Measurements from ENCODE around the gene ABTB2.

Gene ABTB2

DNA sequence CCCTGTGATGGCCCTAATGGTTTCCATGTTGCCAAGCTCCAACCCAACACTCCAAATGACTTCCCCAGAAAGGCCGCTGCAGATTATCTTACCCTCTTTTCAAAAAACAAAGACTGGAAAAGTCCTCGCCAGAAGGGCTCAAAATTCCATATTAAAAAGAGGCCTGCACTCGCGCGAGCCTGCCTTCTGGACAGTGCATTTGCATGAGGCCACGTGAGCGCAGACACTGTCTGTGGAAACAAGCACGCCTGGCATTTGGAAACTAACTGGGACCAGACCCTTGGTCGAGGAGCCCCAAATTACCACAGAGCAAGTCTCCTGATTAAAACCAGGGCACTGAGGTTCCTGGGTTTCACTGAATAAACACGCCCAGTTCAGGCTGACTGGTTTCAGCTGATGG, 42.9 kb downstream of the ABTB2 start:
- DNase-seq (ENCODE audit: low spot score), result no peak

DNA sequence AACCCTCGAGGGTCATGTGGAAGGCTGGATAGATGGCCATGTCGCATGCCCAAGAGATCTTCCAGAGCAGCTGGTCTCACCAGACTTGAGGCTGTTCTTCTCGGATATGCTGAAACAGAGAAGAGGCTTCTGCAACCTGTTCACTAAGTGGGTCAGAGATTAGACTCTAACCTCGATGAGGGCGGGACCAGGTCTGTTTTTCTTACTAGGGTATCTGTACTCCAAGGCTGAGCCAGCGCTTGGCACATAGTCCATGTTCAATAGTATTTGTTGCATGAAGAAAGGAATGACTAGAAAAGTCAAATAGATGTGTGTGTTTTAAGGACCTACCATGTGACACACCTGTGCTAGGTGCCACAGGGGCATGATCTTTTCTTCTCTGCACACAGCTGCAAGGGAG, 43.6 kb downstream of the ABTB2 start:
- no peak for DNase-seq (ENCODE audit: low spot score)

DNA sequence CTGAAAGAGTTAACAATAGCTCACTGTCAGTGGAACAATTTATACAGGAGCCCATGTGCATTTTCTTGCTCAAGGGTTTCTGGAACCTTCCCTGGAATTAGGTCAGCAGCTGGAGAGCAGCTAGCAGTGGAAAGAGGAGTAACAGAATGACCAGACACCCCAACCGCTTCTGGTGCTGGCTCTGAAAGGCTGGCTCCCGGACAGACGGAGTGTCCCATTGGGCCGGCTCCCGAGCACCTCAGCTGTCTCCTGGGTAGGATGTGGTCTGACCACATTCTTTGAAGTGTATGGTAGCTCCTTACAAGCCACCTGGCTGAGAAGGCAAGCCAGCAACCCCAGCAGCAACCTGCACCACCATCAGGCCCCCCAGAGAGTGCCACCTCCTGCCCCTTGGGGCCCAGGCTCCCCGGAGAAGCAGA, 44.7 kb downstream of the ABTB2 start:
- DNase-seq (ENCODE audit: low spot score), result no peak

DNA sequence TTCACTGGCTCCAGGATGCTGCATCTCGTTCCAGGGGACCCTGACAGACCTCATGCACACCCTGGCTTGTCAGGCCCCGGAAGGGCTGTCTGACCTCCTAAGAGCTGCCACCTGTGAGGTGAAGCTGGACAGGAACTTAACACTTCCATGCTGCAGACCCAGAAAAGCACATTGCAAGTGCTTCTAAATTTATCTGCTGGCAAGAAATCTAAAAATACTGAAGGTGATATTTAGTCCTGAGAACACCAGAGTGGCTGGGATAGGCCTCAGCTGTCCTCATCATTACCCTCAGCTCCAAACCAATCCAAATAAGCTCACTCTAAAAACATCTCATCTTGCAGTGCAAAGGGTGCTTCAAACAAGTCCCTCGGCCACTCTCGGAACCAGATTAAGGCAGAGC, 46.7 kb downstream of the ABTB2 start:
- no peak for DNase-seq (ENCODE audit: low spot score)

DNA sequence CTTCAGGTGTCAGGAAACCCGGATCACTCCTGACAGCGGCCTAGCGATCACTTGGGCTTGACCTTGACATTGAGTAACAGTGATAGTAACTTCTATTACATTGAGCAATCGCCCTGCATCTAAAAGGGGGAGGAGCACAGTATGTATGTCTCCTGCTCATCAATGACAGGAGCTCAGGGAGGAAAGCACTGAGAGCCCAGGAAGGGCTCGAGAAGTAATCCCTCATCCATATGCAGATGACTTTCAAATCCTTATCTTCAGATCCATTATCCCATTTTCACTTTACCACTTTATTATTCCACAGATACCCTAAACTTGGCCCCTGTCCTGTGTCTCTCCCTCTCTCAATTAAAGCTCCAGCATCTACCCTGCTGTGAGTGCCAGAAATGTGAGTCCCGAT, 47.8 kb downstream of the ABTB2 start:
- no peak for DNase-seq (ENCODE audit: low spot score)

DNA sequence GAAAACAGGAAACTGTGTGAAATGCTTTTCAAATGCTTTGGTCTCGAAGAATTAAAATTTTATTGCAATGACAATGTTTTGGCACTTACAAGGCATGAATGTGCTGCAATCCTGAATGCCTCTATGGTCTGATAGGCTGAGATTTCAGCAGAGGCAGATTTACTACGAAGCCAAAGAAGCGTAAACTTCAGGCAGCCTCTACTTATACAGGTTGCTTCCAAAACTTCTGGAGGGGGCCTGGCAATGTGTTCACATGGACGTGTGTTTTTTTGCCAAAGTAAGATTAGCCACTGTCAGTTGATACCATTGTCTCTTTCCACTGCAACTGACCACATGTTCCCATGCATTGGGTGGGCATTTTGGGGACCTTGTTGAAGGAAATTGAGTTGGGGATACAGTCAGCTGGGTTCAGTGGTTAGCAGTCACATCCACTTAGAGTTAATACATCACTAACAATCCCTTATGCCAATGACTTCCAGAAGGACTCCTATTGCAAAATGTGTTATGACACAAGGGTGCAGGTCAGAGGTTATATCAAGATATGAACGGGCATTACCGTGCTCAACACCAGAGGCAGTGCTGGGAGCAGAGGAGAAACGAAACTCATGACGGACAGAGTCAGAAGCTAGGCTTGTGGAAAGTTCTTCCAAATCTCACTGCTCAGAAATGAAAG, 48.8 kb downstream of the ABTB2 start:
- no peak for DNase-seq (ENCODE audit: low spot score)

DNA sequence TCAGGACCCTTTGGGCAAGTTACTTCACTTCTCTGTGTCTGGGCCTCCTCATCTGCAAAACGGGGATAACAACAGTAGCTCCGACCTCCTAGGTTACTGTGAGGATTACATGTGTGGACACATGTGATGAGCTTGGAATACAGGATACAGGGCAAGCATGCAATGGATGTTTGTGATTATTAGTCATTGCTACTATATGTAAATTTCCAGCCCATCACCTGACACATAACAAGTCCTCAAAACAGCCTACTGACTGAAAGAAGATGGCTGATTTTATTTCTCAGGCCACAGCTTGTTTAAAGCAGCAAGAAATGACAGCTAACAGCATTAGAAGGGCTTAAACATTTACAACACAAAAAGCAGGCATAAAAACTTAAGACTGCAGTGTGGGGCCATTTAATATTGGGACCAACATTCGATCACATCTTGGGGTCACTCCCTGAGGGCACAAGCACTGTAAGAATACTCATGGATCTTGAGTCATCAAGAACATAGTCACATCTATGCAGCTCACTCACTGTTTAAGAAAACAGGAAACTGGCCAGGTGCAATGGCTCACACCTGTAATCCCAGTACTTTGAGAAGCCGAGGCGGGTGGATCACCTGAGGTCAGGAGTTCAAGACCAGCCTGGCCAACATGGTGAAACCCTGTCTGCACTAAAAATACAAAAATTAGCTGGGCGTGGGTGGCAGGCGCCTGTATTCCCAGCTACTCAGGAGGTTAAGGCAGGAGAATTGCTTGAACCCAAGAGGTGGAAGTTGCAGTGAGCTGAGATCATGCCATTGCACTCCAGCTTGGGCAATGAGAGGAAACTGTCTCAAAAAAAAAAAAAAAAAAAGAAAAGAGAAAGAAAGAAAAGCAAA, 49.5 kb downstream of the ABTB2 start:
- DNase-seq (ENCODE audit: low spot score), result no peak

DNA sequence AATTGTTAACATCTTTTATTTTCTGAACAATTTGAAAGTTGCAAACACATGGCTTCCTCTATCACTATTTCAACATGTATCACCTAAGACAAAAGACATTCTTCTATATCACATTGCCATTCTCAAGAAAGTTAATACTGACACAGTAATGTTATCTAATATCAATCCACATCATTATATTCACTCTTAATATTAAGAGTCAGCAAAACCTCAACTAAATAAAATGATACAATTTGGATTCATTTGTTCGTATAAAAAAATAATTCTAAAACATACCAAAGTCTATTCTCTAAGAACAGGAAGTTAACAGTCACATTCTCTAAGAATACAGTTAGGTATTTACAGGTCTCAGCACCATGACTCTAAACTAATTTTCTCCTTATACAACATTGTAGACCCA, 52.0 kb downstream of the ABTB2 start:
- no peak for DNase-seq (ENCODE audit: low spot score)

DNA sequence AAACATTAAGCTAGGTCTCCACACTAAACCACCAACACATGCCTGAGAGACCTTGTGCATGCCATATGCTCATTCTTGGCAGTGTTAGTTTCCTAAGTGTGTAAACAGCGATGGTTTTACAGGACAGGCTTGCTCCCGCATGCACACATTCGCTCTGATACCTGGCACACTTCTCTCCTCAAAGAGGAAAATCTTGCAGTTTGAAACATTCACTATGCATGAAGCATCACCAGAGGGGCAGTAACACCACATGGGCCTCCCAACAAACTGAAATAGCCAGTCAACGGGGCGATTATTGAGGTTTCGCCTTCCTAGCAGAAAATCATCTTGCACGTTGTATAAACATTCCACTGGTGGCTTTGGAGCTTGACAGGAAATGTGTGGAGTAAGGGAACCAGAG, 52.6 kb downstream of the ABTB2 start:
- DNase-seq (ENCODE audit: low spot score), result no peak

DNA sequence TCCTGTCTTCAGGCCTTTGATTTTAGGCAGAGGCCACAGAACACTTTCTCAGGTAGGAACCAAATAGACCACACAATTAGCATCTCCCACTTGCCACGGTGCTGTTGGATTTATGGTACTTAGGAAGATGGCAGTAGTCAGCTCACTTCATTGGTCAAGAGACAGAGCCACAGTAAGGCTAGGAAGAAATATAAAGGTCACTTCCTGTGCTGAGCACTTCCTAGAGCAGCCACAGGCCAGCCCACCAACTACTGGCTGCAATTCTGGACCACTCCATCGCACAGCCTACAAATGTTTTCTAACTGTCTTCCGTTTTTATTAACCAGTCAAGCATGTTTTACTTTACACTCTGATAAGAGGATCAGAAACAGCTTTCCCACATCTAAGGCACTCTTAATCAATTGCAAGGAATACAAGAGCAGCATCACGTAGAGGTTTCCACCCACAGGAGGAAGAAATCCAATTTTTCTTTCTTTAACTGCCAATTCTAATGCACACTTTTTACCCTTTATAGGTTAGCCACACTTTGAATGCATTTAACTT, 54.7 kb downstream of the ABTB2 start:
- no peak for DNase-seq (ENCODE audit: low spot score)

DNA sequence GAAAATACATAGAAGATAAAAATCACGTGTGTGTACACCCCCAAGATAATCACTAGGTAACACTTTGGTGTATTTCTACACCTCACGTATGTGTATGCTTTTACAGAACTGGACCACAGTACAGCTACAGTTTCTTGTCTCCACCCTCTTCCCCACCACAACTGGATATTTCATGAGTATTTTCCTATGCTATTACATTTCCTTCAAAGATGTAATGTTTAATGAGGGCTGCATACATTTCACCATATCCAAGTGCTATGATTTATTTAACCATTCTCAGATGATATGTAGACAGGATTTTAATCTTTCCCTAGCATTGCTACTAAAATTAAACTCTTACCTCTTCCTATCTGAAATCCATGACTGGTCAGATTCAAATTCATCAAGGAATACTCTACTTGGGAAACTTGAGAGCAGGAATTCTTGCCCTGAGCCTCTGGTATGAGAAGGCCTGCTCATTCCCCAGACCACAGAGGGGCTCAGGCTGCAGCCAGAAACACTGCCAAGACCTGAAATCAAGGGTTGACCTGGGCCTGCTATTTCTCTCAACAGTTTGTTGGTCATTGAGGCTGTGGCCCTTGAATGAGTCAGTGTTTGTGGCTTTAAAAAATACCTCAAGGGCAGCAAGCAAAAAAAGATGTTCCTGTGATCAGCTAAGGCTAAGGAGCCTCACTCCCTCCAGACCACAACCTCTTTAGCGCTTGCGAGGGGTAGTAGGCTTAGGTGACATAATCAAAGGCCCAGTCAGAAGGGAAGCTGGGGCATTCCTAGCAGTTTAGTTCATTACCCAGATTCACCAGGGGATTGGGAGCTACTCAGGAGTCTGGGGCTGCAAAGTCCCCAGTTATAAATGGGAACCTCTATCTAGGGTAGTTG, 55.5 kb downstream of the ABTB2 start:
- peak; percentile 16 for DNase-seq (ENCODE audit: low spot score)

DNA sequence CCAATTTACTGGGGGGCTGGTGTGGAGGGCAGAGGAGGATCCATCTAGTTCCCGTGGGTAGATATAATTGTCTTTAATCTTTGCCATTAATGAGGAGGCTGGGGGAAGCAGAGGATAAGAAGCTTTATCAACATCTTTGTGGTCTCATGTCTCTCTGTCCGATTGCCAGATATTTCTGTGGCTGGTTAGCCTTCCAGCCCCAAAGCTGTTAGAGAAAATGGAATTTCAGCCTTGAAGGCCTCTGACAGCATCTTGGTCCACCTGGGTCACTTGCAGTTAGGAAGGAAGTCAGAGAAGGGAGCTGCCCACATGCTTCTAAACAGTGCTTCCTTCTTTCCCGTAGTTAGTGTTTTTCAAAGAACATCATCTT, 56.9 kb downstream of the ABTB2 start:
- DNase-seq (ENCODE audit: low spot score), result no peak

DNA sequence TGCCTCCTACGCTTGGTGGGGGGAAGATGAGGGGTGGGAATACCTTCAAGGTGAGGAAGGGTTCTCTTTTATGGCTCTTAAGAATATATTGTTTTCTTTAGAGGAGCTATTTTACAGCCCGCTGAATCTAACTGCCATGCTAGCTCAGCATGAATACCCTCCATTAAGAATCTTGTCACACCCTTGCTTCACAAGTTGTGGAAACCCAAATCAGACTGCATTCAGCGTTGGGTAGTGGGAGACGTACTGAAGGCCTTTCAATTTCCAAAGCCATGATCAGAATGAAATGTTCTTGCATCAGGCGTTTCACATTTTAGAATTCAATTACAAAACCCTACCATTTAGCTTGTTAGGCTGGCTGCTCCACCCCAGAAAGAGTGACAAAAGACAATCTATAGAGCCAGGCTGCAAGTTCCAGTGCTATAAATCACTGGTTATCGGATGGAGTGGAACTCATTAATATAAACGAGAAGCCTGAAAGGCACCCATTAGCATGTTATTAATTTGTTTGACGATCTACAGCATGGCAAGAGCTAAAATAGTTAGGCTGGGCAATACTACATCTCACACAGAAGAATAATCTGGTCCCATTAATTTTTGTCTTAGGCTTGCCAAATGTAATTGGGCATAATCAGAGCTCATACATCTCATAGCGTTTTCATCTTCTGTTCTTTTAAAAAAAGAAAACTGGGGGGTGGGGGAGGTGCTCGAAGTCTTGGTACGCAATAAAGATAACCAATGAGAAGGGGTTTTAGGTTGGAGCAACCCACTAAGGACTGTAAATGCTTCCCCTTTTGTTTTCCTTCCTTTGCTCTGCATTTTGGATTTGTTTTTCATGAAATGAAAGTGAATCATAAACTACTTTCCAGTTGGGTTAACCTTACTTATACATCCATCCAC, 57.5 kb downstream of the ABTB2 start:
- no peak for DNase-seq (ENCODE audit: low spot score)

DNA sequence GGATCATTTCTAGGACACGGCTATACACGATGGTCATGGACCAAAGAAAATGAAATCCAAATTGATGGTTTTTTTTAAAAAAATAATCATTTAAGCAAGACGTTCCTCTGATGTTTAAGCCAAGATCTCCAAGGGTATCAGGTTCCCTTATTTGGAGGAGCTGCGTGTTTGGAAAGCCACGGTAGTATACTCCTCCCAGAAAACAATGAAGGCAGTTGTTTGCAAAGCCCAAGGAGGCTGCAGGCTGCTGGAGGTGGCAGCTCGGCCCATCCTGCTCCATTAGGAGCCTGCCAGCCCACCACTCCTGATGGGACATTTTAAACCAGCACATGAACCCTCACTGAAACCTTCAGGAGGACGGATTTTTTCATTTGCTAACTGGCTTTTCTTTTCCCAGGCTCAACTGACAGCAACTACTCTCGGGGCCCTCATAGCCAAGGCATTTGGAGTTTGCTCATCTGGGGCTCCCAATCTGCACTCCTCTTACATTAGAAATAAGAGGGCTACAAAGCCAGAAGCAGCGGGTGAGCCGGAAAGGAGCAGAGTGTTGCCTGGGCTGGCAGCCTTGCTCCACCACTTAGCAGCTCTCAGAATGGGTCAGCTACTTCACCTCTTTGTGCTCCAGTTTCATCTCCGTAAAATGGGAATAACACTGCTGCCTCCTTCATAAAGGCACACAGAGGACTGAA, 58.4 kb downstream of the ABTB2 start:
- no peak for DNase-seq (ENCODE audit: low spot score)

DNA sequence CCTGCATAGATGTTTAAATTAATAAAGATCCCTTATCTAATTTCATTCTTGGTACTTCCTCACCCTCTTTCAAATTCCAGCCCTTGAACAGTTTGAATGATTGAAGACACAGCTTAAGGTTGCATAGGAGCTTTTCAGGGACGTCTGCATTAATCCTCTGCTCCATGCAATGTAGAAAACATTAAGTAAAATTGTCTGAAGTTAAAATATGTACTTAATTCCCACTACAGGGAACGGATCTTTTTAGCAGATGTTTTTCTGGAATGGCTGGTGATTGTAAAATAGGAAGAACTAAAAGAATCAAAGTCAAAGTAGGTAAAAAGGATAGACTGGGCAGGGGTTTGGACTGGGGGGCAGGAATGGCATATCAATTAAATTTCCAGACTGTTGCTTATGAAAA, 58.9 kb downstream of the ABTB2 start:
- no peak for DNase-seq (ENCODE audit: low spot score)

DNA sequence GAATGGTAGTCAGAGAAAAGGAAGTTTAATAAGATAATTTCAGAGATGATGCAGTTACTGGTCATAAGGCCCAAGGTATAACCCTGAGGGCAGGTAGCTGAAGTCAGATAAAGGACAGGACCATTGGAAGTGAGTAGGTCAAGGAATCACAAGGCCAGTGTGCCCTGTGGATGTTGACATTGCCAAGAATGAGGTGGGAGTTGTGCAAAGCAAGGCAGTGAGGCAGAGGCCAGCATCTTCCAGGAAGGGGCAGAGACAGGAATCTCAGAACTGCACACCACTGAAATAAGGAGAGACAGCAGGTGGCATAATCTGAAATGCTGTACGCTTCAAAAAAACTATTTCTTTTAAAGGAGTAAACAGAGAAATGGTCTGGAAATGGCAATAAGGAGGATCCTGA, 61.4 kb downstream of the ABTB2 start:
- DNase-seq (ENCODE audit: low spot score), result no peak

DNA sequence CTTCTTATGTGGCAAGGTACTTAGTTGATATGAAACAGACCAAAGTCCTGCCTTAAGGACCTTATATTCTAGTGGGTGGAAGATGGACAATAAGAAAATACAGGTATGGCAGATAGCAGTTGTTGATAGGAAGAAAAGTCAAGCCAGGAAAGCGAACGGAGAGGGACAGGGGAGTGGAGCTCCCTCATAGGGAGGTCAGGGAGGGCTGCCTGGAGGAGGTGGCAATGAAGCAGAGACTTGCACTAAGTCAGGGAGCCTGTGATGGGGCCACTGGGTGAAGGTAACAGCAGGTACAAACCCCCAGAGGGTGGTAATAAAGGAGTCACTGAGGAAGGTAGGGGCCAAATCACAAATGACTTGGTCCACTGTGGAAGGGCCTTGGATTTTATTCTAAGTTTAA, 65.3 kb downstream of the ABTB2 start:
- DNase-seq (ENCODE audit: low spot score), result no peak

DNA sequence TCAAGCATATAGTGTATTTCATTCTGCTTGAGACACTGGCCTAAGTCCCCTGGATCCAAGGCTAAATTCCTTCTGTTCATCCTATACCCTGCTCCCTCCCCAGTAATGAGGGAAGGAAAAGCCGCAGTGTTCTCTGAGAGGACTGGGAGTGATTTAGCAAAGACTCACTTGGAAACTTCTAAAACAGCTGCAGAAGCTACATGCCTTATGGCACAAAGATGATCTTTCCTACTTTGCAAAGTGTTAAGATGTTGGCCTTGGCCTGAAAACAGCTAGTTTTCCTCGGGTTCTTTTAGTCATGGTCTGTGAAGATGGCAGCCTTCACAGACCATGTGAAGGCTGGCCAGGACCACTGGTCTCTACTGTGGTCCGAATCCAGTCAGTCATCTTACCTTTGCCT, 65.7 kb downstream of the ABTB2 start:
- no peak for DNase-seq (ENCODE audit: low spot score)

DNA sequence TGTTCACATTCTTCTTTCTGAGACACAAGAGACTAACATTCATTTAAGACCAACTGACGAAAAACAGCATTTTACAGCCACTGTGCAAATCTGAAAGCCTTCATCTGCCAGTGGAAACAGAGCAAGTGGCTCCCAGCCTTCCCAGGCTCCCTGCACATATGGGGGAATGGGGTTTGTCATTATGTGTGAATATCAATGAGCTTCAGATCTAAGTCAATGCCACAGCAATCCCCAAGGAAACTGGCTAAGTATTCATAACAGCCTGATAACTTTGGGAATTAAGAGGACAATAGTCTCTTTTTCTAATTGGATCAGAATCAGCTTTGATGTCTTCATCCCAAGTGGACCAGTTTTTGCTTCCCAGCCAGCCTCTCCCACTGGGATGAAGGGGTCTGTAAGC, 66.9 kb downstream of the ABTB2 start:
- no peak for DNase-seq (ENCODE audit: low spot score)

DNA sequence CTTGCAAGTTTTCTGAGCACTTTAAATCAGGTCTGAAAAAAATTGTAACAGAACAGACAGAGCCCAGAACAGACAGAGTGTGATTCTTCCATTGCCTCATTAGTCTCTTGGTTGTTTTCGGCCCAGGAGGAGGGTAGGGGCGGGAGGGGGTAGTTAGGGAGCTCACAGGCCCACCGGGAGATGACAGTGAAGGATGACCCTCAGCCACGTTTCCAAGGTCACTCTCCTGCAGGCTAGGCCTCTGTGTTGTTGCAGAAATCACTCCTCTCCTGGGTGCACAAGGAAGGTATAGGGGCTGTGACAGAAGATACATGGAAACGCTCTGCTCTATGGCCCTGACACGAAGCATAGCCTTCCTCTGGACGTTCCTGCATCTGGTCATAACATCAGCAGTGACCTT, 69.3 kb downstream of the ABTB2 start:
- no peak for DNase-seq (ENCODE audit: low spot score)

Measured in hepatic stellate cell (primary cell).